ENCODE data around the gene PSORS1C2. TPM values are rescaled to one million over a fixed set of nuclear protein-coding genes. Genes with fewer than 3 reads are reported as not detected.

Gene PSORS1C2
- total RNA-seq, 1 donor from 2014 or later: not detected

DNA sequence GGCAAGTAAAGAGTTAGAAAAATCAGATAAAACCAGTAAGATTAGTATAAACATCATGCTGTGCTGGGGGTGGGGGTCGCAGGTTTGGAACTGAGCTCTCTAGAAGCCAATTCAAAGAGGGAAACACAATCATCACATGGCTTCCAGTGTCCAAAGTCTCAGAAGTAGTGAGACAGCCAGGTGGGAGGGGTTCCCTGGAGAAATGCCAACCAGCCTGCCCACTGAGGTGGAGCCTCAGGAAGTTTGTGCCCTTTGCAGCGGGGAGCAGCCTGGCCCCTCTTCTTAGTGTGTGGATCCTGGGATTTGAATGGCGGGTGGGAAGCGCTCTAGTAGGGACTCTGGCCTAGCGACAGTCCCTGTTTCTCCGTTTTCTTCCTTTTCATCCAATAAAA lies 47.9 kb downstream of the PSORS1C2 start:
- intact Hi-C loops (cut with DNase I): no loop called here
- DNase-seq (ENCODE audit: extremely low spot score in 2 of 2): no peak
- Histone ChIP-seq H3K27me3 (no peaks in the 10 kb centered on the region), H3K4me1 (peaks cover 24% of the 10 kb centered on the region), H3K36me3 (no peaks in the 10 kb centered on the region), H3K4me3 (no peak overlapping the region), H3K9me3 (no peaks in the 10 kb centered on the region), H3K27ac (no peak overlapping the region)
- TF ChIP-seq POLR2AphosphoS5 (IDR thresholded peaks at IDR 0.05; ENCODE audit: insufficient read depth in 1 of 2, low read depth in 1 of 2) (no peak), POLR2A (IDR thresholded peaks at IDR 0.05) (no peak)
- TF ChIP-seq, protein P1, sequence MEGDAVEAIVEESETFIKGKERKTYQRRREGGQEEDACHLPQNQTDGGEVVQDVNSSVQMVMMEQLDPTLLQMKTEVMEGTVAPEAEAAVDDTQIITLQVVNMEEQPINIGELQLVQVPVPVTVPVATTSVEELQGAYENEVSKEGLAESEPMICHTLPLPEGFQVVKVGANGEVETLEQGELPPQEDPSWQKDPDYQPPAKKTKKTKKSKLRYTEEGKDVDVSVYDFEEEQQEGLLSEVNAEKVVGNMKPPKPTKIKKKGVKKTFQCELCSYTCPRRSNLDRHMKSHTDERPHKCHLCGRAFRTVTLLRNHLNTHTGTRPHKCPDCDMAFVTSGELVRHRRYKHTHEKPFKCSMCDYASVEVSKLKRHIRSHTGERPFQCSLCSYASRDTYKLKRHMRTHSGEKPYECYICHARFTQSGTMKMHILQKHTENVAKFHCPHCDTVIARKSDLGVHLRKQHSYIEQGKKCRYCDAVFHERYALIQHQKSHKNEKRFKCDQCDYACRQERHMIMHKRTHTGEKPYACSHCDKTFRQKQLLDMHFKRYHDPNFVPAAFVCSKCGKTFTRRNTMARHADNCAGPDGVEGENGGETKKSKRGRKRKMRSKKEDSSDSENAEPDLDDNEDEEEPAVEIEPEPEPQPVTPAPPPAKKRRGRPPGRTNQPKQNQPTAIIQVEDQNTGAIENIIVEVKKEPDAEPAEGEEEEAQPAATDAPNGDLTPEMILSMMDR (IDR thresholded peaks at IDR 0.05): no peak

DNA sequence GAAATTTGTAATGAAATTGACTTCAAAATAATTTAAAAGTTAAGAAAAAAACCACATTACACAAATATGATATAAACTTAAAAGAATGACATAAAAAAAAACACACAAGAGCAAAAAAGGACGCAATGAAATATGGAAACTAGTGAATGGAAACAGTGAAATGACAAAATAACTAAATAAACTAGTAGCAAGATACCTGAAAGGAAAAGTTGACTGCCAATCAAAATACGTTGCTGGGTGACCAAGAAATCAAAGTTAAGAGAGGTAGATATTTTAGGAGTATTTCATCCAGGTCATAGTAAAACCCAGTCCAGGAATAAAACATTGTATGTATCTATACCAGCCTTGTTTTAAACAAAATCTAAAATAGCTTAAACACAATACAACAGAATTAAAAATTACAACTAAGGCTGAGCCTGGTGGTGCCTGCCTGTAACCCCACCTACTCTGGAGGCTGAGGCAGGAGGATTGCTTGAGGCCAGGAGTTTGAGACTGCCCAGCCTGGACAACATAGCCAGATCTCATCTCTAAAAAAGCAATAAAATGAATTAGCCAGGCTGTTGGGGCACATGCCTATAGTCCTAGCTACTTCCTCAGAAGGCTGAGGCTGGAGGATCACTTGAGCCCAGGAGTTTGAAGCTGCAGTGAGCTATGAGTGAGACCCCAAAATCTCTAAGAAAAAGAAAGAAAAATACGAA lies 48.4 kb downstream of the PSORS1C2 start:
- TF ChIP-seq POLR2A (IDR thresholded peaks at IDR 0.05): no peak
- no peak for TF ChIP-seq POLR2AphosphoS5 (IDR thresholded peaks at IDR 0.05; ENCODE audit: insufficient read depth in 1 of 2, low read depth in 1 of 2)
- H3K9me3 ChIP-seq: no peaks in the 10 kb centered on the region
- no peaks in the 10 kb centered on the region for H3K36me3 ChIP-seq
- no peak overlapping the region for H3K27ac ChIP-seq
- peaks cover 24% of the 10 kb centered on the region for H3K4me1 ChIP-seq
- no peaks in the 10 kb centered on the region for H3K27me3 ChIP-seq
- intact Hi-C loops (cut with DNase I): no loop called here
- no peak overlapping the region for H3K4me3 ChIP-seq
- DNase-seq (ENCODE audit: extremely low spot score in 2 of 2): no peak

Small RNAs within 50 kb of the gene (small RNA-seq; reads per million reads assigned to genes)
- not detected for gene POLR2LP1

Other genes starting within 250 kb of the PSORS1C2 start
- gene GTF2H4, start 230.9 kb downstream of the PSORS1C2 start, total RNA-seq: 16.7 TPM
- gene VARS2, start 224.8 kb downstream of the PSORS1C2 start, total RNA-seq: 18.9 TPM
- gene SFTA2, start 206.9 kb downstream of the PSORS1C2 start, total RNA-seq: not detected
- gene MUCL3, start 198.1 kb downstream of the PSORS1C2 start, total RNA-seq: 0.49 TPM
- 207 TPM for gene MUC21, start 155.3 kb downstream of the PSORS1C2 start, total RNA-seq
- gene MUC22, start 128.6 kb downstream of the PSORS1C2 start, total RNA-seq: 2.9 TPM
- gene C6orf15, start 26.5 kb downstream of the PSORS1C2 start, total RNA-seq: not detected
- 9.6 TPM for gene PSORS1C1, start 24.3 kb downstream of the PSORS1C2 start, total RNA-seq
- 1.5 TPM for gene CDSN, start 18.6 kb downstream of the PSORS1C2 start, total RNA-seq
- gene CCHCR1, start 18.7 kb upstream of the PSORS1C2 start, total RNA-seq: 21.9 TPM
- 8.8 TPM for gene TCF19, start 19.5 kb upstream of the PSORS1C2 start, total RNA-seq
- gene POU5F1, start 31.6 kb upstream of the PSORS1C2 start, total RNA-seq: 0.98 TPM
- 639 TPM for gene HLA-C, start 133.0 kb upstream of the PSORS1C2 start, total RNA-seq
- gene HLA-B, start 218.1 kb upstream of the PSORS1C2 start, total RNA-seq: 921 TPM

Data from vagina (tissue), 2 donors.